ENCODE measurements around the gene MRPL16. TPM values are rescaled to one million over a fixed set of nuclear protein-coding genes. Genes with fewer than 3 reads are reported as not detected.
"Not testable (repeated sequence)": the region's sequence is repeated elsewhere in the genome, so short reads cannot be mapped to it uniquely, and the experiment has no call there.

MRPL16 gene
- total and polyA plus RNA-seq, 3 donors from 2014 or later, result 65.8 to 103 (median 87.9) TPM

DNA sequence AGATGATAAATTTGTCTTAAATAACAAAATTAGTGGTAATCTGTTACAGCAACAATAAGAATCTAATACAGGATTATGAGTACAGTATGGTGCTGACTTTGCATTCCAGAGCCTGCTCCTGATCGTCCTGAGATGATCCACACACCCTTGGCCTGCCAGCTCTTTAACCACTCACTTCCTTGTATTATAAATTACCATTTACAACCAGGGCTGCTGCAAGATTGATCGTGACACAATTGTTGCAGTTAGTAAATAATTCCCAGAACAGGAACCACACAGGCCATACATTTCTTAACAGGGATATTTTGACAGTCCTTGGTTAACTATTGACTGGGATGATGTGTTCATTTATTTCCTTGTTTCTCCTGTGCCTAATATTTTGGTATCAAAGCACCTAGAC is 38.6 kb upstream of the MRPL16 start:
- Histone ChIP-seq H3K4me3 (no peak overlapping the region), H3K4me1 (no peaks in the 10 kb centered on the region), H3K9me3 (no peaks in the 10 kb centered on the region), H3K27ac (no peak overlapping the region), H3K27me3 (no peaks in the 10 kb centered on the region), H3K36me3 (ENCODE audit: low read depth, missing control alignments) (no peaks in the 10 kb centered on the region)
- no peak for TF ChIP-seq POLR2A (IDR thresholded peaks at IDR 0.05)
- TF ChIP-seq, protein P1, sequence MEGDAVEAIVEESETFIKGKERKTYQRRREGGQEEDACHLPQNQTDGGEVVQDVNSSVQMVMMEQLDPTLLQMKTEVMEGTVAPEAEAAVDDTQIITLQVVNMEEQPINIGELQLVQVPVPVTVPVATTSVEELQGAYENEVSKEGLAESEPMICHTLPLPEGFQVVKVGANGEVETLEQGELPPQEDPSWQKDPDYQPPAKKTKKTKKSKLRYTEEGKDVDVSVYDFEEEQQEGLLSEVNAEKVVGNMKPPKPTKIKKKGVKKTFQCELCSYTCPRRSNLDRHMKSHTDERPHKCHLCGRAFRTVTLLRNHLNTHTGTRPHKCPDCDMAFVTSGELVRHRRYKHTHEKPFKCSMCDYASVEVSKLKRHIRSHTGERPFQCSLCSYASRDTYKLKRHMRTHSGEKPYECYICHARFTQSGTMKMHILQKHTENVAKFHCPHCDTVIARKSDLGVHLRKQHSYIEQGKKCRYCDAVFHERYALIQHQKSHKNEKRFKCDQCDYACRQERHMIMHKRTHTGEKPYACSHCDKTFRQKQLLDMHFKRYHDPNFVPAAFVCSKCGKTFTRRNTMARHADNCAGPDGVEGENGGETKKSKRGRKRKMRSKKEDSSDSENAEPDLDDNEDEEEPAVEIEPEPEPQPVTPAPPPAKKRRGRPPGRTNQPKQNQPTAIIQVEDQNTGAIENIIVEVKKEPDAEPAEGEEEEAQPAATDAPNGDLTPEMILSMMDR (IDR thresholded peaks at IDR 0.05), result no peak
- intact Hi-C loops (cut with DNase I; ENCODE audit: low total_unique reads), result no loop called here
- 44 to 63% methylated on average over 2 of the region's 2 CpGs for WGBS, 2 donors
- DNase-seq, result no peak

- H3K4me1 ChIP-seq; H3K36me3 ChIP-seq (ENCODE audit: low read depth, missing control alignments); H3K9me3 ChIP-seq; H3K4me3 ChIP-seq; H3K27ac ChIP-seq; intact Hi-C loops (cut with DNase I; ENCODE audit: low total_unique reads); H3K27me3 ChIP-seq; DNase-seq: not testable (repeated sequence)
- WGBS, 2 donors, result 84 to 87% methylated on average over 6 of the region's 6 CpGs
Measured at GRCh38 chr11:59848439-59848838, 37.9 kb upstream of the MRPL16 start.

- WGBS, 2 donors, result 82 to 90% methylated on average over 3 of the region's 3 CpGs
- Histone ChIP-seq H3K4me1 (no peaks in the 10 kb centered on the region), H3K27ac (no peak overlapping the region), H3K4me3 (no peak overlapping the region), H3K27me3 (no peaks in the 10 kb centered on the region), H3K9me3 (no peaks in the 10 kb centered on the region), H3K36me3 (ENCODE audit: low read depth, missing control alignments) (no peaks in the 10 kb centered on the region)
- TF ChIP-seq, protein P1 (IDR thresholded peaks at IDR 0.05), result no peak
- TF ChIP-seq POLR2A (IDR thresholded peaks at IDR 0.05), result no peak
- intact Hi-C loops (cut with DNase I; ENCODE audit: low total_unique reads), result no loop called here
- DNase-seq, result no peak
Measured at GRCh38 chr11:59847626-59848025, 37.0 kb upstream of the MRPL16 start.

DNA sequence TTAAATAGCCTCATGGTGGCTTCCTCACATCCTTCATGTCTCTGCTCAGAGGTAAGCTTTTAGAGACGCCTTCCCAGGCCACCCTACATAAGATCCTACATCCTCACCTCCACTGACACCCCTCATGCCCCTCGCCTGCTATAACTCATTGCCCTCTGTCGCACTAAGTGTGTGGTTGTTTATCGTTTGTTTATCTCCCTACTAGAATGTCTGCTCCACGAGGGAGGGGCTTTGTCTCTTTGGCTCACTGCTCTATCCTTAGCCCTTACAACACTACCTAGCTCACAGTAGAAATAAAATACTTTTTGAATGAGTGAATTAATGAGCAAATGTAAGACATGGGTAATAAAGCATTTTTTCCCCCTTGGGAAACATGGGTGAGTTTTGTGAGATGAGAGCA is 36.0 kb upstream of the MRPL16 start:
- no peaks in the 10 kb centered on the region for H3K36me3 ChIP-seq (ENCODE audit: low read depth, missing control alignments)
- no peak for DNase-seq
- H3K4me1 ChIP-seq, result no peaks in the 10 kb centered on the region
- intact Hi-C loops (cut with DNase I; ENCODE audit: low total_unique reads), result no loop called here
- WGBS, 2 donors, result 63 to 69% methylated on average over 5 of the region's 5 CpGs
- no peaks in the 10 kb centered on the region for H3K9me3 ChIP-seq
- H3K27me3 ChIP-seq, result no peaks in the 10 kb centered on the region
- TF ChIP-seq POLR2A (IDR thresholded peaks at IDR 0.05), result no peak
- TF ChIP-seq, protein P1 (IDR thresholded peaks at IDR 0.05), result no peak
- no peak overlapping the region for H3K27ac ChIP-seq
- no peak overlapping the region for H3K4me3 ChIP-seq

- TF ChIP-seq POLR2A (IDR thresholded peaks at IDR 0.05), result no peak
- Histone ChIP-seq H3K27me3 (no peaks in the 10 kb centered on the region), H3K4me3 (no peak within 1 kb of the TSS), H3K27ac (no peak within 1 kb of the TSS), H3K4me1 (no peaks in the 10 kb centered on the region), H3K36me3 (ENCODE audit: low read depth, missing control alignments) (no peaks in the 10 kb centered on the region), H3K9me3 (no peaks in the 10 kb centered on the region)
- intact Hi-C loops (cut with DNase I; ENCODE audit: low total_unique reads), result no loop called here
- WGBS, 2 donors, result 76 to 82% methylated on average over 4 of the region's 4 CpGs
- no peak for DNase-seq
Measured at GRCh38 chr11:59845399-59845798, 34.8 kb upstream of the MRPL16 start, which contains the start of gene CBLIF. CBLIF (minus strand) TSS chr11:59845499; CDS start chr11:59845453, 46 bp downstream.

GRCh38 chr11:59842316-59842715 is 31.7 kb upstream of the MRPL16 start:
- intact Hi-C loops (cut with DNase I; ENCODE audit: low total_unique reads), result no loop called here
- H3K4me3 ChIP-seq, result no peak overlapping the region
- no peaks in the 10 kb centered on the region for H3K9me3 ChIP-seq
- H3K27ac ChIP-seq, result no peak overlapping the region
- WGBS, 2 donors, result 33 to 41% methylated on average over 7 to 12 of the region's 12 CpGs
- H3K27me3 ChIP-seq, result no peaks in the 10 kb centered on the region
- H3K4me1 ChIP-seq, result no peaks in the 10 kb centered on the region
- no peak for DNase-seq
- no peaks in the 10 kb centered on the region for H3K36me3 ChIP-seq (ENCODE audit: low read depth, missing control alignments)
- no peak for TF ChIP-seq POLR2A (IDR thresholded peaks at IDR 0.05)
- TF ChIP-seq, protein P1 (IDR thresholded peaks at IDR 0.05), result no peak
